Measurements from ENCODE around the gene ST6GALNAC1.

Gene ST6GALNAC1

GRCh38 chr17:76643553-76644148 lies at the start of gene ST6GALNAC1:
Gene ST6GALNAC1 (minus strand): TSS chr17:76643757. CDS start chr17:76643638, 119 bp downstream.
- H3K27me3 Mint-ChIP-seq, result no peaks in the 10 kb centered on the region
- peaks cover 14% of the 10 kb centered on the region for H3K9me3 Mint-ChIP-seq
- no peak for DNase-seq
- ATAC-seq, result no peak
- H3K27ac Mint-ChIP-seq, result no peak within 1 kb of the TSS
- peaks cover 3% of the 10 kb centered on the region for H3K36me3 Mint-ChIP-seq (ENCODE audit: low read depth)
- H3K4me3 Mint-ChIP-seq, result no peak within 1 kb of the TSS
- H3K4me1 Mint-ChIP-seq, result peaks cover 12% of the 10 kb centered on the region

DNA sequence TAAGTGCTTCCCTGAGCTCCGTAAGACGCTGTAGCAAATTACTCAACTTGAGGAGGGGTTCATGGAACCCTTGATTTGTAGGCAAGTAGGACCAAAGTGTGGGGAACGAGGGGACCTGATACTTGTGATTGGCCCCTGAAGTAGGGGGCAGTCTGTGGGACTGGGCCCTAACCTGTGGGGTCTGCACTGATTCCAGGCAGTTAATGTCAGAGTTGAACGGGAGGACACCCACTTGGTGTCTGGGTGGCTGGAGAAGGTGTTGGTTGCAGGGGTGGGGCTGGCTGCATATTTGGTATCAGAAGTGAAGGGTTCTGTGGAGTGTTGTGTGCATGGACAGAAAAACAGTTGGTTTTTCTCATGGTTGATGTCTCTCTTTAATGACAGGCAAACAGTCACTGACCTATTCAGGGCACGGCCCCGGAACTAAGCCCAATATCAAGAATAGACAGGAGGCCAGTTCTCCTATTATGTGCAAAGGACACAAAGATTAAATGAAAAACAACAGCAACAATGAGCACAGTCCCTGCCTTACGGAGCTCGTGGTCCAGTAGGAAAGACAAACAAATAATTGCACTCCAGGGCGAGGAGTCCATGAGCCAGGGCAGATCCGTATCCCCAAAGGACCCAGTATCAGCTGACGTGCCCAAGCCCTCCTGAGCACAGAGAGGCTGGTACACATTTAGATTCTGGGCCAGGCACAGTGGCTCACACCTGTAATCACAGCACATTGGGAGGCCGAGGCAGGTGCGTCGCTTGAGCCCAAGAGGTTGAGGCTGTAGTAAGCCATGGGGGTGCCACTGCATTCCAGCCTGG lies 48.0 kb upstream of the ST6GALNAC1 start:
- no peaks in the 10 kb centered on the region for H3K36me3 Mint-ChIP-seq (ENCODE audit: low read depth)
- H3K9me3 Mint-ChIP-seq, result no peaks in the 10 kb centered on the region
- no peaks in the 10 kb centered on the region for H3K4me1 Mint-ChIP-seq
- no peak overlapping the region for H3K27ac Mint-ChIP-seq
- DNase-seq, result no peak
- H3K4me3 Mint-ChIP-seq, result no peak overlapping the region
- no peak for ATAC-seq
- H3K27me3 Mint-ChIP-seq, result no peaks in the 10 kb centered on the region

GRCh38 chr17:76690596-76691280 lies 47.2 kb upstream of the ST6GALNAC1 start:
- DNase-seq (no peak), ATAC-seq (no peak)
- Mint-ChIP-seq H3K27me3 (no peaks in the 10 kb centered on the region), H3K9me3 (no peaks in the 10 kb centered on the region), H3K27ac (no peak overlapping the region), H3K4me3 (no peak overlapping the region), H3K4me1 (no peaks in the 10 kb centered on the region), H3K36me3 (ENCODE audit: low read depth) (no peaks in the 10 kb centered on the region)

DNA sequence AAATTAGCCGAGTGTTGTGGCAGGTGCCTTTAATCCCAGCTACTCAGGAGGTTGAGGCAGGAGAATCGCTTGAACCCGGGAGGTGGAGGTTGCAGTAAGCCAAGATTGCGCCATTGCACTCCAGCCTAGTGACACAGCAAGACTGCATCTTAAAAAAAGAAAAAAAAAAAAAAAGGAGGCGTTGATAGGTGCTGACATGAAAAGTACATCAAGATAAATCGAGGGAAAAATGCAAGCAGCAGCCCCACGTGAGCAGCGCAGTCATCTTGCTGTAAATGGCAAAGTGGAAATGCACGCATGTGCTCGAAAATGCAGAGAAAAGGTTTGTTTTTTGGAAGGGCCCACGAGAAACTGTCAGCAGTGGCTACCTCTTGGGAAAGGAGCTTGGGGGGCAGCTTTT lies 46.3 kb upstream of the ST6GALNAC1 start:
- no peak overlapping the region for H3K4me3 Mint-ChIP-seq
- DNase-seq (no peak), ATAC-seq (no peak)
- H3K27me3 Mint-ChIP-seq, result no peaks in the 10 kb centered on the region
- no peaks in the 10 kb centered on the region for H3K4me1 Mint-ChIP-seq
- no peak overlapping the region for H3K27ac Mint-ChIP-seq
- no peaks in the 10 kb centered on the region for H3K9me3 Mint-ChIP-seq
- no peaks in the 10 kb centered on the region for H3K36me3 Mint-ChIP-seq (ENCODE audit: low read depth)

- Mint-ChIP-seq H3K27me3 (no peaks in the 10 kb centered on the region), H3K9me3 (no peaks in the 10 kb centered on the region), H3K4me1 (no peaks in the 10 kb centered on the region), H3K27ac (no peak overlapping the region), H3K4me3 (no peak overlapping the region), H3K36me3 (ENCODE audit: low read depth) (no peaks in the 10 kb centered on the region)
- DNase-seq (no peak), ATAC-seq (no peak)
Measured at GRCh38 chr17:76688165-76688622, 44.6 kb upstream of the ST6GALNAC1 start.

GRCh38 chr17:76687298-76688164 lies 44.0 kb upstream of the ST6GALNAC1 start:
- H3K4me1 Mint-ChIP-seq, result no peaks in the 10 kb centered on the region
- ATAC-seq, result no peak
- H3K27ac Mint-ChIP-seq, result no peak overlapping the region
- H3K9me3 Mint-ChIP-seq, result no peaks in the 10 kb centered on the region
- DNase-seq, result no peak
- no peaks in the 10 kb centered on the region for H3K36me3 Mint-ChIP-seq (ENCODE audit: low read depth)
- H3K27me3 Mint-ChIP-seq, result no peaks in the 10 kb centered on the region
- no peak overlapping the region for H3K4me3 Mint-ChIP-seq

GRCh38 chr17:76686538-76687297 lies 43.2 kb upstream of the ST6GALNAC1 start:
- no peaks in the 10 kb centered on the region for H3K27me3 Mint-ChIP-seq
- no peaks in the 10 kb centered on the region for H3K9me3 Mint-ChIP-seq
- no peaks in the 10 kb centered on the region for H3K36me3 Mint-ChIP-seq (ENCODE audit: low read depth)
- no peak for ATAC-seq
- H3K27ac Mint-ChIP-seq, result no peak overlapping the region
- H3K4me1 Mint-ChIP-seq, result peaks cover 4% of the 10 kb centered on the region
- no peak overlapping the region for H3K4me3 Mint-ChIP-seq
- DNase-seq, result no peak

GRCh38 chr17:76685846-76686245 lies 42.3 kb upstream of the ST6GALNAC1 start:
- no peaks in the 10 kb centered on the region for H3K36me3 Mint-ChIP-seq (ENCODE audit: low read depth)
- H3K9me3 Mint-ChIP-seq, result no peaks in the 10 kb centered on the region
- no peak overlapping the region for H3K4me3 Mint-ChIP-seq
- H3K27ac Mint-ChIP-seq, result no peak overlapping the region
- ATAC-seq (no peak), DNase-seq (no peak)
- H3K27me3 Mint-ChIP-seq, result no peaks in the 10 kb centered on the region
- peaks cover 4% of the 10 kb centered on the region for H3K4me1 Mint-ChIP-seq

GRCh38 chr17:76685366-76685765 lies 41.8 kb upstream of the ST6GALNAC1 start:
- no peak for ATAC-seq
- no peak for DNase-seq
- H3K27ac Mint-ChIP-seq, result no peak overlapping the region
- H3K9me3 Mint-ChIP-seq, result no peaks in the 10 kb centered on the region
- peaks cover 4% of the 10 kb centered on the region for H3K4me1 Mint-ChIP-seq
- no peak overlapping the region for H3K4me3 Mint-ChIP-seq
- no peaks in the 10 kb centered on the region for H3K27me3 Mint-ChIP-seq
- no peaks in the 10 kb centered on the region for H3K36me3 Mint-ChIP-seq (ENCODE audit: low read depth)

DNA sequence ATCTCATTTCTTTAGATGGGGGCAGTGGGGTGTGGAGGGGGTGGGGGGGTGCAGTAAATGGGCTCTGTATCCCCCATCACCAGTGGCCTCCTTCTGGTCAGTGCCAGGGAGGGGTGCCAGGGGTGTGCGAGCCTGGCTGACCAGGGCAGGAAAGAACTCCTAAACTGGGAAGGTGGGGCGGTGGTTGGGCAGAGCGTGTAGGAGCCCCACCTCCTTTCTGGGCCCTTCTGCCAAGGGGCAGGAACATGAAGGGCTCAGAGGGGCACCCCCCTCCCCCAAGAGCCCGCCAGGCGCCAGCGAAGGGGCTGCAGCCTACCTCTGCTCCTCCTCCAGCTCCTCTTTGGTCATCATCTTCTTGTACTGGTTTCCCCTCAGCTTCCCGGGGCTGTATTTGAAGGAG lies 41.2 kb upstream of the ST6GALNAC1 start:
- H3K4me3 Mint-ChIP-seq, result no peak overlapping the region
- no peaks in the 10 kb centered on the region for H3K9me3 Mint-ChIP-seq
- ATAC-seq (no peak), DNase-seq (no peak)
- H3K27ac Mint-ChIP-seq, result no peak overlapping the region
- peaks cover 4% of the 10 kb centered on the region for H3K4me1 Mint-ChIP-seq
- H3K27me3 Mint-ChIP-seq, result no peaks in the 10 kb centered on the region
- H3K36me3 Mint-ChIP-seq (ENCODE audit: low read depth), result no peaks in the 10 kb centered on the region

DNA sequence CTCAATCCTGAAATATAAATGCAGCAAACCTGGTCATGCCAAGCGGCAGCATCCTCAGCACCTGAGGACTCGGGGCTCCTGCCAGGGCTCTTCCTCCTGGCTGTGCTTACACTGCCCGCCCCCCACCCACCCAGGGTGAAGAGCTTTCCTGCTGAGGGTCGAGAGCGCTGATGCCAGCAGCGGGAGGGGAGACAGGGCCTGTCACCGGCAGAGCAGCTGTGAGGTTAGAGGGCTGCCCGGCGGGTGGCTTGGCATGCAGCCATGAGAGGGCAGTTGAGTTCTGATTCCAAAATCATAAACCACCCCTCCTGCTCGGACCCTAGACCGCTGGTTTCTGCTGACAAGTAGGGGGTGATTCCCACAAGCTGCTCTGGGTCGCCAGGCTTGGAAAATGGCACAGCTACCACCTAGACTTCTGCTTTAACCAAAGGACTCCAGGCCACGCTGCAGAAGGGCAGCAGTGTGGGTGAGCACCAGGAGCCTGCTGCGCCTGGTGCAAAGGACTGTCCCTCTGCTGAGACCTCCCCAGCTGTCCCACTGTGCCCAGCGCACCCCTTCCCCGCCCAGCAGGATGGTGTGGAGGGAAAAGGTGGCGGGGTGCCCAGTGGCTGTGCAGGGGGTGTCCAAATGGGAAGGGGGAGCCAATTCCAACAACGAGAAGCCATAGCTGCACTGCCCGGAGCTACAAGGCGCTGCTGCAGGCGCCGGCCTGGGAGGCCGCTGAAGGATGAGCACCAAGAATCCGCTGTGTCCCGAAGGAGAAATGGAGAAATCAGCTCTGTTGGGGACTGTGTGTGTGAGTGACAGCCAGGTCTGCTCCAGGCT lies 40.6 kb upstream of the ST6GALNAC1 start:
- Mint-ChIP-seq H3K4me1 (peaks cover 4% of the 10 kb centered on the region), H3K9me3 (no peaks in the 10 kb centered on the region), H3K36me3 (ENCODE audit: low read depth) (no peaks in the 10 kb centered on the region), H3K27ac (no peak overlapping the region), H3K4me3 (no peak overlapping the region), H3K27me3 (no peaks in the 10 kb centered on the region)
- no peak for ATAC-seq
- no peak for DNase-seq

- Mint-ChIP-seq H3K36me3 (ENCODE audit: low read depth) (no peaks in the 10 kb centered on the region), H3K27ac (no peak overlapping the region), H3K27me3 (no peaks in the 10 kb centered on the region), H3K9me3 (no peaks in the 10 kb centered on the region), H3K4me1 (peaks cover 4% of the 10 kb centered on the region), H3K4me3 (no peak overlapping the region)
- no peak for ATAC-seq
- no peak for DNase-seq
Measured at GRCh38 chr17:76683011-76683755, 39.6 kb upstream of the ST6GALNAC1 start.
